SKM-1 treated with dmso at 0.1 percent for 144 hours (cell line): Measurements from ENCODE around the gene CX3CL1.
"Not testable (repeated sequence)": the region's sequence is repeated elsewhere in the genome, so short reads cannot be mapped to it uniquely, and the experiment has no call there.

Experiments used
- DNase-seq: peaks from one replicate; lab custom pipeline; 2025; ENCODE audit not compliant: unreplicated experiment; lab: John Stamatoyannopoulos, UW

Gene CX3CL1

DNA sequence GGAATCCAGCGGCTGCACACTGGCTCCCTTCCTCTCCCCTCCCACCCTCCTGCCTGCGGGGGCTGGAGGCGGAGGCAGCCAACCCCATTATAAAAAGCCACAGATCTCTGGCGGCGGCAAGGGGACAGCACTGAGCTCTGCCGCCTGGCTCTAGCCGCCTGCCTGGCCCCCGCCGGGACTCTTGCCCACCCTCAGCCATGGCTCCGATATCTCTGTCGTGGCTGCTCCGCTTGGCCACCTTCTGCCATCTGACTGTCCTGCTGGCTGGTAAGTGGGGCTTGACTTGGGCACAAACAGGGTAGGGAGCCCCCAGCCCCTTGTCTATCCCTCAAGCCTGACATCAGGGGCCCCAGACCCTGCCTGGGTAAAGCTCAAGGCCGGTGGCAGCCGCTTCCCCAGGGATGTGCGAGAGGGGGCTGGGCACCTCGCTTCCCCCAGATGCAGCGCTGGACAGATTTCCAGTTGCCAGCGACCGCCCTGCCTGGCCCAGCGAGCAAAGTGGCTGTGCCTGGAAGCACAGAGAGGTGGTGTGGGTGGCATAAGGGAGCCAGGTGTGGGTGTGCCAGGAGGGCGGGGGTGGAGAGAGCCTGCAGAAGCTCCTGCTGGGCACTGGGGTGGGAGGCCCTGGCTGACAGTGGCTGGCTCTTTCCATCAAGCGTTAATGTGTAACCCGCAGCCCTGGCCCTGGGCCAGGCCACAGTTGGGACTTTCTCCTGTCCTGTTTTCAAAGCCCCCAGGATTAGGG is at the start of gene CX3CL1:
Gene CX3CL1, plus strand, starts transcription at position 119 of the 745 bp plus-strand sequence. Its CDS starts 79 bp downstream, at position 198.
- no peak for DNase-seq

DNA sequence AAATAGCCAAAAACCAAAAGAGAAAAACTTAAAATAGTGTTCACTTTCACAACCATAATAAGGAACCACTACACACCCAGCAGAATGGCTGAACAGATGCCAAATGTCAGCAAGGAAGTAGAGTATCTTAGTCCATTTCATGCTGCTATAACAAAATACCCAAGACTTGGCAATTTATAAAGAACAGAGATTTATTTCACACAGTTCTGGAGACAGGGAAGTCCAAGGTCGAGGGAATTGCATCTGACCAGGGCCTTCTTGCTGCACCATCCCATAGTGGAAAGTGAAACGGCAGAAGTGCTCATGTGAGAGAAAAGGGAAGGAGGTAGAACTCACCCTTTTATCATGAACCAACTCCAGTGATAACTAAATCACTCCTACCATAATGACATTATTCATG is 47.5 kb upstream of the CX3CL1 start:
- no peak for DNase-seq

DNA sequence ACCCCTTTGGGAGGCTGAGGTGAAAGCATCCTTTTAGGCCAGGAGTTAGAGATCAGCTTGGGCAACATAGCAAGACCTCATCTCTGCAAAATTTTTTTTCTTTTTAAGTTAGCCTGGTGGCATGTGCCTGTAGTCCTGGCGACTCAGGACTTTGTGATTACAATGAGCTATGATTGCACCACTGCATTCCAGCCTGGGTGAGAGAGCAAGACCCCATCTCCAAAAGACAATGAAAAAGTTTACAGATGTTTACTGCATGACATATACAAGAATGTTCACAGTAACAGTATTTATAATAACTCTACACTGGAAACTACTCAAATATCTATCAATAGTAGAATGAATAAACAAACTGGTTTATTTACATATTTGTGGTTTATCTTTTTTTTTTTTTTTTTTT is 46.8 kb upstream of the CX3CL1 start:
- DNase-seq, result no peak

DNA sequence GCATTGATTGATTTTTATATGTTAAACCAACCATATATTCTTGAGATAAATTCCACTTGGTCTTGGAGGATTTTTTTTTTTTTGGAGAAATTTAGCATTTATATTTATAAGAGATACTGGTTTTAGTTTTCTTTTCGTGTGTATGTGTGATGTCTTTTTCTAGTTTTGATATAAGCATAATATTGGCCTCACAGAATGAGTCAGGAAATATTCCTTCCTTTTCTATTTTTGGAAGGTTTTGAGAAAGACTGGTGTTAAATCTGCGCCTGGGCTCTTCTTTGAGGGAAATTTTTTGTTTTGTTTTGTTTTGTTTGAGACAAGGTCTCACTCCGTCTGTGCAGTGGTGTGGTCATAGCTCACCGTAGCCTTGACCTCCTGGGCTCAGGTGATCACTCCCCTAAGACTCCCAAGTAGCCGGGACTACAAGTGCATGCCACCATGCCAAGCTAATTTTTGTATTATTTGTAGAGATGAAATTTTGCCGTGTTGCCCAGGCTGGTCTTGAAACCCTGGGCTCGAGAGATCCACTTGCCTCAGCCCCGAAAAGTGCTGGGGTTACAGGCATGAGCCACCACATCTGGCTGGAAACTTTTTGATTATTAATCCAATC is 42.5 kb upstream of the CX3CL1 start:
- no peak for DNase-seq

DNA sequence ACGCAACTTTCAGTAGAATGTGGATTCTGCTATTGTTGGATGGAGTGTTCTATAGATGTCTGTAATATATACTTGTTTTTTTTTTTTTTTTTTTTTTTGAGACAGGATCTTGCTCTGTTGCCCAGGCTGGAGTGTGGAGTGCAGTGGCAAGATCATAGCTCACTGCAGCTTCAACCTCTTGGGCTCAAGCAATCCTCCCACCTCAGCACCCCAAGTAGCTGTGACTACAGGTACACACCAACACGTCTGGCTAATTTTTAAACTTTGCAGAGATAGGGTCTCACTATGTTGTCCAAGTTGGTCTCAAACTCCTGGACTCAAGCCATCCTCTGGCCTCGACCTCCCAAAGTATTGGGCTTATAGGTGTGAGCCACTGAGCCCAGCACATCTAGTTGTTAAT is 40.9 kb upstream of the CX3CL1 start:
- DNase-seq, result no peak

DNA sequence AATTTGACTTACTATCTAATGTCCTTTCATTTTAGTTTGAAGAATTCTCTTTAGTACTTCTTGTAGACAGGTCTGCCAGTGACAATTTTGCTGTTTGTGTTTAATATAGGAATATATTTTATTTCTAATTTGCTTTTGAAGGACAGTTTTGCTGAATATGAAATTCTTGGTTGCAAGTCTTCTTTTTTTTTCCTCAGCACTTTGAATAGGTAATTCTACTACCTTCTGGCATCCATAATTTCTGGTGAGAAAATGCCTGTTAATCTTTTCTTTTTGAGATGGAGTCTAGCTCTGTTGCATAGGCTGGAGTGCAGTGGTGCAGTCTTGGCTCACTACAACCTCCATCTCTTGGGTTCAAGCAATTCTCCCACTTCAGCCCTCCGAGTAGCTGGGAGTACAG is 38.9 kb upstream of the CX3CL1 start:
- no peak for DNase-seq

DNA sequence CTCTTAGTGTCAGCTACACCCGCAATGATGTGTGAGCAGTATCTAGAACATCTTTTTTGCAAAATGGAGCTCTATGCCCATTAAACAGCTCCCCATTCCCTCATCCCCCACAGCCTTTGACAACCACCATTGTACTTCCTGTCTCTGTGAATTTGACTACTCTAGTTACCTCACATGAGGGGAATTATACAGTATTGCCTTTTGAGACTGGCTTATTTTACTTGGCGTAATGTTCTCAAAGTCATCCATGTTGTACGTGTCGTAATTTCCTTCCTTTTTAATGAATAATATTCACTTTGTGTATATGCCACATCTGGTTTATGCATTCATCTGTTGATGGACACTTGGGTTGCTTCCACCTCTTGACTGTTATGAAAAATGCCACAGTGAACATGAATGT is 36.9 kb upstream of the CX3CL1 start:
- no peak for DNase-seq

DNA sequence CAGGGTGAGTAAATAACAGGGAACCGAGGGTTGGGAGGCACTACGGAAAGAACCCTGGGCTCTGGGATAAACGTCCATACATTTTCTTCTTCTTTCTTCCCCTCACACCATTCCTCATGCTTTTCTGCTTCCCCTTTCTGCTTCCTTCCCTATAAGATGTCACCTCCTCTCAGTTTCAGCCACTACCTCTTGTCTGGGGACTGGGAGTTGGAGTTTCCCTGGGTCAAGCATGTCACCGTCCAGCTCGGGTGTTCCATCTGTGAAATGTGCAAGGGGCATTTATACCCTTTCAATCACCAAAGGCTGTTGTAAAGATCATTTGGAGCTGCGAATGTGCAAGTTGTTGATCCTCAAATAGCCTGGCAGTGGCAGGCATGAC is 31.2 kb upstream of the CX3CL1 start:
- DNase-seq, result peak; percentile 36

DNA sequence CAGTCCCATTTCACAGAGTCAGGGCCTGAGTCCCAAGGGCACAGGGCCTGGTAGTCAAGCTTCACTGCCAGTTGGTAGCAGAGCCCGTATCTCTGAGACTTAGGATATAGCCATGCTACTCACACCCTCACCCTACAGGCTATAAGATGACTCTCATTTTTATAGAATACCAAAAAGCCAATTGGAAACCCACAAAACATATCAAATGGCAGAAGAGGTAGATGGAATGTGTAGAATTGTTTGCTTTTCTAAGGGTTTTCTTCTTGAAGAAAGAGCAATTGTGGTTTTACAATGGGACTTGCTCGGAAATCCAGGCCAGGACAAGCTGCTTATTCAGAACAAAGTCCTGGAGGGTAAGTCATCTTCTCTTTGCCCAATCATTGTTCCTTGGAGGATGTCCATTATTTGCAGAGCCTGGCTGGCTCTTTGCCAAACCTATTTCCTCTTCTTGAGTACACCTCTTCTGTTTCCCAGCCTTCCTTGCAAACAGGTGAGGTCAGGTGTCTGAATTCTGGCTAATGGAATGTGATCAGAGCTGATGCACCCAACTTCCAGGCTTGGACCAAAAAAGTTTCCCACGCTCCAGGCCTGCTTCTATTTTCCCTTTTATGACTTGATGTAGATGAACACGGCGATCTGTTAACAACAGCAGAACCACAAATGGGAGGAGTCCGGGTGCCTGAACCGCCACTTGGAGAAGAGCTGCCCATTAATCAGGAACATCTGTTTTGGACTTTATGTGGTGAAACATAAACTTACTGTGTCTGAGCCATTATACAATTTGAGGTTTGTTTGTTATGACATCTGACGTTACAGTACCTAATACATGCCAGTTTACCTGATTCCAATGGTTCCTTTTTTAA is 30.6 kb upstream of the CX3CL1 start:
- no peak for DNase-seq

DNA sequence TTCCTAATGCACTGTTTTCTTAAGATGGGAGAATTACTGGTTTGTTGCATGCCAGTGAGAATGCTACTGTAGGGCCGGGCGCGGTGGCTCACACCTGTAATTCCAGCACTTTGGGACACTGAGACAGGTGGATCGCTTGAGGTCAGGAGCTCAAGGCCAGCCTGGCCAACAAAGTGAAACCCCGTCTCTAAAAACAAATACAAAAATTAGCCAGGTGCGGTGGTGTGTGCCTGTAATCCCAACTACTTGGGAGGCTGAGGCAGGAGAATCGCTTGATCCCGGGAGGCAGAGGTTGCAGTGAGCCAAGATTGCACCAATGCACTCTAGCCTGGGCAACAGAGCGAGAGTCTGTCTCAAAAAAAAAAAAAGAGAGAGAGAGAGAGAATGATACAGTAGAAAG is 29.7 kb upstream of the CX3CL1 start:
- DNase-seq, result not testable (repeated sequence)

DNA sequence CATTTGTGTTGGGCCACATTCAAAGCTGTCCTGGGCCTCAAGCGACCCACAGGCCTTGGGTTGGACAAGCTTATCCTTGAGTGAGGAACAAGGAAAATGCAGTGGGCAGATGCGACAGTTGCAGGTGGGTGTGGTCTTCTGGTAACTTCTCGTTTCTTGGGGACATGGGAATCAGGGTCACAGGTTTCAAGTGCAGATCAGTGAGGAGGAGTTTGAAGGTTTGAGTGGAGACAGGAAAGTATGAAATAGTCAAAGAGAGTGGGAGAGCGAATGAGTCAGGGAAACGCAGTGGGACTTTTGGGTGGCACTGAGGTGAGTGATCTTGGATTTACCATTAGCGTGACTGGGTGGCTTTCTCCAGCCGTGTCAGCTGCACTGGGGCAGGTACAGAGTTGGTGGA is 29.1 kb upstream of the CX3CL1 start:
- peak; percentile 23 for DNase-seq

DNA sequence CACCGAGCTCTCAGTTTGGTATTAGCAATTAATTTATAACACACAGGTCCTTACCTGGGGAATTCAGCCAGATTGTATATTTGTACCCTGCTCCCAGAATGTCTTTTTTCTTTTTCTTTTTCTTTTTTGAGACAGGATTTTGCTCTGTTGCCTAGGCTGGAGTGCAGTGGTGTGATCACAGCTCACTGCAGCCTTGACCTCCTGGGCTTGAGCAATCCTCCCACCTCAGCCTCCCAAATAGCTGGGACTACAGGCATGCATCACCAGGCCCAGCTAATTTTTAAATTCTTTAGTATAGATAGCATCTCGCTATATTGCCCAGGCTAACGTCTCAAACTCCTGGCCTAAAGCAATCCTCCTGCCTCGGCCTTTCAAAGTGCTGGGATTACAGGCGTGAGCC is 28.2 kb upstream of the CX3CL1 start:
- DNase-seq, result not testable (repeated sequence)

DNA sequence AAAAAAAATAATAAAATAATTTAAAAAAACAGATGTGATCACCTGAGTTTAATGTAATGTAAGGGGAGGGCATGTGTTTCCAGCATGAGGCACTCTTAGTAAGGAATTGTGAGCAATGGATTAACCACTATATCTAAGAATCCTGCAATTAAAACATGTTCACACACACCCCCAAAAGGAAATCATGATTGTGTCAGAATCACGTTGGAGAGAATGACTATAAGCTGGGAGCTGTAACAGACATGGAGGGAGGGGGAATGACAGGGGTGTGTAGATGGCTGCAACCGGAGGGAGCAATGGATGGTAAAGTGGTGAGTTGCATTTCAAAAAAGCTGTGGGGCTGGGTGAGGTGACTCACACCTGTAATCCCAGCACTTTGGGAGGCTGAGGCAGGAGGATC is 27.3 kb upstream of the CX3CL1 start:
- no peak for DNase-seq

DNA sequence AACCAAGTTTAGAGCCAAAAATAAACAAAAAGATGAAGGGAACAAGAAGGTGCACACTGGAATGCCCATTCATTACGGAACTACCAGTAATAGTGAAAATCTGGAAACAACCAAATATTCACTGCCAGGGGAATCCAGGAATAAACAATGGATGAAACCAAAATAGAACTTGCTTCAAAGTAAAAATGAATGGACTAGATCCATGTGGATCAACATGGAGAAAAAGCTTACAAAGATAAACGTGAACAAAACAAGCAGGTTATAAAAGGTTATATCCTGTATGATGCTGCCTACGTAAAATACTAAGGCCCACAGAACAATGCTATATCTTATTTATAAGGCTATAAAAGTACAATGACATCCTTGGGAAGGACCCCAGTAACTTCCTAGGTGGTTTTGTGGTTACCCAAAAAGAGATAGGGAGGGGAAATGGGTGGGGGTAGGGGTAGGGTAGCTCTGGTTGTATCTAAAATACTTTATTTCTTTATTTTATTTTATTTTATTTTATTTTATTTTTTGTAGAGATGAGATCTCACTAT is 26.6 kb upstream of the CX3CL1 start:
- no peak for DNase-seq

DNA sequence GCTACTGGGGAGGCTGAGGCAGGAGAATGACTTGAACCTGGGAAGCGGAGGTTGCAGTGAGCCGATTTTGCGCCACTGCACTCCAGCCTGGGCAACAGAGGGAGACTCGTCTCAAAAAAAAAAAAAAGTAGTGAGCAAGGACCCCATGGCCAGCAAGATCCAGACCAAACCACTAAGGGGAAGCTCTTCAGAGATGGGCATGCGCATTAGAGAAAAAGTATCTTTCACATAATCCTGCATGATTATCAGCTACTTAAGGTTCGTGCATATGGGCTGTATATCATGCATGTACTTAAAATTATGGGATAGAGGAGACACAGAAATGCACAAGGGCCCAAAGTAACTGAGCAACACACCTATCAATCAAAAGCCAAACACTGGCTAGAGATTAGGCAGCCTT is 24.4 kb upstream of the CX3CL1 start:
- DNase-seq, result no peak

DNA sequence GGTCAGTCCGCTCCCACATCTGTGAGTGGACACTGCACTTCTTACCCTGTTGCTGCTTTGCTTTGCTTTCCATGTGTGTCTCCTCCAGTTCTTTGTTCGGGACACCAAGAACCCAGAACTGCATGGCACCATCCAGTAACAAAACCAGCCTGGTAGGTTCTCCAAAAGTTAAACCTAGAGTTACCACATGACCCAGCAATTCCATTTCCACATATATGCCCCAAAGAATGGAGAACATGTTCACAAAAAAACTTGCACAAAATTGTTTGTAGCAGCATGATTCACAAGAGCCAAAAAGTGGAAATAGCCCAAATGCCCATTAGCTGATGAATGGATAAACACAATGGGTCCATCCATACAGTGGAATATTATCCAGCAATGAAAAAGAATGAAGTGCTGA is 24.0 kb upstream of the CX3CL1 start:
- no peak for DNase-seq

DNA sequence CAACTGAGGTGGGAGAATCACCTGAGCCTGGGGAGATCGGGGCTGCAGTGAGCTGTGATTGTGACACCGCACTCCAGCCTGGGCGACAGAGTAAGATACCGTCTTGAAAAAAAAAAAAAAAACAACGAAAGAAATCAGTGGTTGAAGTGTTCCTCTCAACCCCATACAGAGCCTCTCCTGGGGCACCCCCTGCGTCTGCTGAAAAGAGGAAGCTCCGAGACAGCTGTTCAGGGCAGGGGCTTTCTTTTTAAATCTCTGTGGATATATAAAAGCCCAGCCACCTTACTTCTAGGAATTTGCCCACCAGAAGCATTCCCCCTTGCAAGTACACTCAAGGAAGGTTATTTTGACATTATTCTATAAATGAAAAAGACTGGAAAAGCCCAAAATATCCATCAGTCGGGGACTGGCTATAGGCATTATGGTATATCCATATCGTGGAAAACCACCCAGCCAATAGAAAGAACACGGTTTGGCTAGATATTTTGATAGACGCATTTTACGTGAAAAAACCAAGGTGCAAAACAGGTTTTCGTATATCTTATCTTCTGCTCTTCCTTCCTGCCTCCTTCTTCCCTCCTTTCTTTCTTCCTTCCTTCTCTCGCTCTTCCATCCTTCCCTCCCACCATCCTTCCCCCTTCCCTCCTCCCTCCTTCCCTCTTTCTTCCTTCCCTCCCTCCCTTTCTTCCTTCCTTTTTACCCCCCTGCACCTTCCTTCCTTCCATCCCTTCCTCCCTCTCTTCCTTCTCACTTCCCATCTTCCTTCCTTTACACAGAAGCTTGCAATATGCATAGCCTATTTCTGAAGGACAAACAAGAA is 22.9 kb upstream of the CX3CL1 start:
- peak; percentile 71 for DNase-seq

DNA sequence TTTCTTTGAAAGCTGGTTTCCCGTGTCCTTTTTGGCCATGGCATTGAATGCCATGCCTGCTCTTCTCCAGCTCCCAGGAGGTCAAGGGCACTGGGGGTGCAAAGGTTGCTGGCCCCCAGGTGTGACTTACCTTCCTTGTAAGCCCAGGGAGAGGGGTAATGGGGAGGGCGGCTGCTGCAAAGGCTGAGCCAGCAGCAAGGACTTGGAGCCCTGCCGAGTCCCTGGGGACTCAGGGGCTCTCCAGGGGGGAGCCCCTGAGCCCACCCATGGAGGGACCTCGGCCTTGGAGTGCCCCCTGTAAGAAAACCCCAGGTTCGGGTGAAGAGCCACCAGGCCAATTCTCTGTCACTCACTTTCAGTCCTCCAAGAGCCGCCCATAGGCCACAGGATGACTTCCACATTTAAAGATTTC is 19.6 kb upstream of the CX3CL1 start:
- DNase-seq, result no peak

DNA sequence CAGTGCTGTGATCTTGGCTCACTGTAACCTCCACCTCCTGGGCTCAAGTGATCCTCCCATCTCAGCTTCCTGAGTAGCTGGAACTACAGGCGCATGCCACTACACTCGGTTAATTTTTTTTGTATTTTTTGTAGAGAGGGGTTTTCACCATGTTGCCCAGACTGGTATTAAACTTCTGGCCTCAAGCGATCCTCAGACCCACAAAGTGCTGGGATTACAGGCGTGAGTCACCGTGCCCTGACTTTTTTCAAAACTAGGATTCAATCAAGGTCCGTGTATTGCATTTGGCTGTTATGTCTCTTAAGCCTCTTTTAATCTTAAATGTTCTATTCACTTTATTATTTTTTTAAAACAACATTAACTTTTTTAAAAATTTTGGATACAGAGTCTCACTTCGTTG is 18.0 kb upstream of the CX3CL1 start:
- no peak for DNase-seq

DNA sequence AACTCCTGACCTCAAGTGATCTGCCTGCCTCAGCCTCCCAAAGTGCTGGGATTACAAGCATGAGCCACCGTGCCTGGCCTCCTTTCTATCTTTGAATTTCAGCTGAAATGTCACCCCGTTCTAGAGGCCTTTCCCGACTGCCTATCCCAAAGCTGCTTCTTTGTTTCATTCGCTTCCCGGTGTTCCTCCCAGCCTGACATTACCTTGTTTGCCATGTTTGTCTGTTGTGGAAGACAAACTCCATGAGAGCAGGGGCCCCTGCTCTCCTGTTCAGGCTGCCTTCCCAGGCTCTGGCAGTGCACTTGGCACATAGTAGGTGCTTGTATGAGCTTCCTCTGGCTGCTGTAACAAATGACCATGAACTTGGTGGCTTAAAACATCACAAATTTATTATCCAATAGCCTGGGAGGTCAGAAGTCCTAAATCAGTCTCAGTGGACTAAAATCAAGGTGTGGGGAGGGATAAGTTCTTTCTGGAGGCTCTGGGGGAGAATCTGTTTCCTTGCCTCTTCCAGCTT is 16.3 kb upstream of the CX3CL1 start:
- no peak for DNase-seq

DNA sequence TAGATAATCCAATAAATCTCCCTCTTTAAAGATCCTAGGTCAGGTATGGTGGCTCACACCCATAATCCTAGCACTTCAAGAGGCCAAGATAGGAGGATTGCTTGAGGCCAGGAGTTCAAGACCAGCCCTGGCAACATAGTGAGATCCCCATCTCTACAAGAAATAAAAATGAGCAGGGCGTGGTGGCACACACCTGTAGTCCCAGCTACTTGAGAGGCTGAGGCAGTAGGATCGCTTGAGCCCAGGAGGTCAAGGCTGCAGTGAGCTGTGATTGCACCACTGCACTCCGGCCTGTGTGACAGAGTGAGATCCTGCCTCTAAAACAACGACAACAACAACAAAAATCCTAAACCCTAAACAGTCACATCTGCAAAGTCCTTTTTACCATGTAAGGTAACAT is 15.7 kb upstream of the CX3CL1 start:
- no peak for DNase-seq
